ENCODE data around the gene H2BK1. TPM values are rescaled to one million over a fixed set of nuclear protein-coding genes. Genes with fewer than 3 reads are reported as not detected.

Gene H2BK1
- polyA plus RNA-seq, 1 donor from 2014 or later, result not detected

Other genes starting within 250 kb of the H2BK1 start
- gene KCNH2, start 232.2 kb downstream of the H2BK1 start, polyA plus RNA-seq, result 2.5 TPM
- 2.0 TPM for gene NOS3, start 219.5 kb downstream of the H2BK1 start, polyA plus RNA-seq
- 11.2 TPM for gene ATG9B, start 186.0 kb downstream of the H2BK1 start, polyA plus RNA-seq
- gene ABCB8, start 182.0 kb downstream of the H2BK1 start, polyA plus RNA-seq, result 21.6 TPM
- not detected for gene ASIC3, start 162.0 kb downstream of the H2BK1 start, polyA plus RNA-seq
- gene CDK5, start 152.6 kb downstream of the H2BK1 start, polyA plus RNA-seq, result 11.4 TPM
- gene SLC4A2, start 150.9 kb downstream of the H2BK1 start, polyA plus RNA-seq, result 17.8 TPM
- 55.4 TPM for gene FASTK, start 129.7 kb downstream of the H2BK1 start, polyA plus RNA-seq
- gene TMUB1, start 127.0 kb downstream of the H2BK1 start, polyA plus RNA-seq, result 72.6 TPM
- gene AGAP3, start 124.0 kb downstream of the H2BK1 start, polyA plus RNA-seq, result 3.5 TPM
- not detected for gene GBX1, start 42.8 kb downstream of the H2BK1 start, polyA plus RNA-seq
- gene ASB10, start 23.2 kb downstream of the H2BK1 start, polyA plus RNA-seq, result not detected
- 34.2 TPM for gene ABCF2, start 16.7 kb upstream of the H2BK1 start, polyA plus RNA-seq
- gene CHPF2, start 22.0 kb upstream of the H2BK1 start, polyA plus RNA-seq, result 25.4 TPM
- 1.1 TPM for gene SMARCD3, start 38.2 kb upstream of the H2BK1 start, polyA plus RNA-seq
- gene NUB1, start 131.3 kb upstream of the H2BK1 start, polyA plus RNA-seq, result 82.8 TPM
- 0.54 TPM for gene WDR86, start 199.6 kb upstream of the H2BK1 start, polyA plus RNA-seq
- gene CRYGN, start 229.7 kb upstream of the H2BK1 start, polyA plus RNA-seq, result not detected

All from IgD-negative memory B cell (primary cell).